Stimulated activated naive CD4-positive, alpha-beta T cell (primary cell): ENCODE data around the gene LRCH1.

Source experiments
- DNase-seq, 6 experiments: peaks; one replicate each; lab custom pipeline; 2025; lab: John Stamatoyannopoulos, UW

LRCH1 gene

DNA sequence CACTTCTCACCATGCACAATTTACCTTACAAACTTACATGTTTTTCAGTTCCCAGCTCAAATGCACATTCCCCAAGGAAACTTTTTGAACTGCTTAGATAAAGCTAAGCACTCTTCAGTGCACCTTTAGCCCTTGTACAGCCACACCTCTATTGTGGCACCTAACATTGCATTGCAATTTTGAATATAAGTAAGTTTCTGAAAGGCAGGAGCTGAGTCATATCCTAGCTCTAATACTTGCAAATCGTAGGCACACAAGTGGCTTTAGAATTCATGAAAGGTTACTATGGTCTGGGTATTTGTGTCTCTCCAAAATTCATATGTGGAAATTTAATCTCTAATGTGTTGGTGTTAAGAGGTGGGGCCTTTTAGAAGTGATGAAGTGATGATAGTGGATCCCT, 248.9 kb downstream of the LRCH1 start:
- DNase-seq, result no peak
